HG02763 (cell line): ENCODE measurements around the gene ILDR2.
"Not testable (repeated sequence)": the region's sequence is repeated elsewhere in the genome, so short reads cannot be mapped to it uniquely, and the experiment has no call there.

ENCODE experiments used
- ATAC-seq: cut with Tn5 transposase; IDR thresholded peaks from one replicate; pipeline ENCODE4 v1.9.1; 2021; ENCODE audit warnings: mild to moderate bottlenecking, moderate library complexity; ENCODE audit not compliant: unreplicated experiment

ILDR2 gene

DNA sequence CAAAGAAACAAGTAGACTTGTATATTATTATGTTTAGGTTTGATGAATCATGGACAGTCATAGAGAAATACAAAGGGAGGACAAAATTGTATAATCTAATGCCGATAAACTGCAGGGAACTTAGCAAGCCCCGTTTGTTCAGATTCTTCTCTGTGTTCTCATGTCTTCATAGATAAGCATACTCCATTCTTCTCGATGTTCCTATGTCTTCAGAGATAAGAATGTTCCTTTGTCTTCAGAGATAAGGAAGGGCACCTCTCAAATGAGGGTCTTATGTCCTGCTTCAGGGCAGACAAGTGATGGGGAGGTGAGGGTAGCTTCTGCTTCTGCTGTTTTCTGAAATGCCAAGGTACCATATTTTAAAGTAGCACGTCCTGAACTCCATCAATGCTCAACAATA is 79.6 kb downstream of the ILDR2 start:
- ATAC-seq, result no peak

GRCh38 chr1:166889776-166890175 is 85.6 kb downstream of the ILDR2 start:
- no peak for ATAC-seq

DNA sequence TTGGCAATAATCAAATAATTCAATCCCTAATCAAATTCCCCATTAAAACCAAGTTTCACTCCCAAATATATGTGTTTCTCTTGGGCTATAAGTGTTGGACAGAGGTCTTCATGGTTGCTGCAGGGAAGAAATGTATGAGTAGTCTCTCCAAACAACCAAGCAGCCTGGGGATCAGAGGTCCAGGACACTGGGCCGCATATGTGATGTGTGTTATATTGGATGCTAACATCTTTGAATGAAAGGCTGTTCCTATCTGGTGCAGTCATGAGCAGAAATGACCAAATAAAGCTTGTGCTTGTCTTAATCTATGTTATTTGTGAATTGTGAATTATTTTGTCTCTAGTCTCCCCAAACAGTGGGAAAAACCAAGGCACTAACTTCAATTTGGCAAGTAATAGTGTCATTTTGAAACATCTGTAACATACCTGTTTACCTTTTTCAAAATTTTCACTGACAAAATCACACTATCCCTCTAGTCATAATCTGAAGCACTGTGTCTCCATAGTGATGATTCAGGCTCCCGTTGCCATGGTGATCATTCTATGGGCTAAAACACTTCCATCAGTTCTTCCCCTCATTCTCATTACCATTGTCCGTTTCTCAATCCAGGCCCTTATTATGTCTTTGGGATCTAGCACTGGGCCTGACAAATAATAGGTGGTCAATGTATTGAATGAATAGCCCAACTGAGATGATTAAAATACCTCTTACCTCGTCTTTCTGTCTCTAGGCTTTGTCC is 86.8 kb downstream of the ILDR2 start:
- ATAC-seq, result no peak

GRCh38 chr1:166884971-166885370 is 90.4 kb downstream of the ILDR2 start:
- no peak for ATAC-seq

DNA sequence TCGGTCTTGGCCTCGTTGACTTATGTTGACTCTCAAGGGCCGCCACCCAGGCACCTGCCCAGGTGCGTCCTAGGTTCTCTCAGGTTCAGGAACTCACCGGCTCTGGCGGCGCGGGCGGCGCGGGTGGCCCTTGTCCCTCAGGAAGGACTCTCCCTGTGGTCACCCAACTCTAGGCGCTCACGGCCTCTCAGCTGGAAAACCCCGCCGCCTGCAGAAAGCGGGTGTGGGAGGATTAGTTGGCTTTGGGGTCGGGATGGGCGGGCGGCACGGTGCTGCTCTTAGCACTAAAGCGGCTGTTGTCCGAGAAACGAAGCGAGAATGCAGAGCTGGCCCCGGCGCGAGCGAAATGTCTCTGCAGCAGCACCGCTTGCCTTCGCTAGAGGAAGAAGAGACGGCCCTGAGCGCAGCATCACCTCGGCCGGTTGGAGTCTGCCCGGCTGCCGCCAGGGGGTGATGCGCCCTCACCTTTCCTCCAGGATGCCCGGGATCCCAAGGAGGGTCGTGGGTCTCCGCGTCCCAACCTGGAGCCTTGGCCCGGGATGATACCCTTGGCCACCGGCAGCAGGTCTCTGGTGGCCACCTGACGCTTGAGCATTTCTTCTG is 91.2 kb downstream of the ILDR2 start:
- ATAC-seq, result no peak

DNA sequence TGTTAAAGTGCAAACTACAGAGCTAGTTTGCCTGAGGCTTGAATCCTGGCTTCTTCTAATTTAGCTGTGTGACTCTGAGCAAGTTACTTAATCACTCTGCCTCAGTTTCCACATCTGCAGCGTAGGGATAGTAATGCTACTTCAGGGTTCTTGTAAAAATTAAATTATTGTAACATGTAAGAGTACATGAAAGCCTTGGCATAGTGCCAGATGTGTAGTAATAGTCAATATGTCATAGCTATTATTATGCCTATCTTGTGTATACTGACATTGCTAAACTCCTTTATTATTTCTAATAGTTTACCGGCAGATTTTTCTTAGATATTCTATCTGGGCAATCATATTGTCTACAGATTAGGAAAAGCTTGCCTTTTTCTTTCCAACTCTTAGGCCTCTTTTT is 92.4 kb downstream of the ILDR2 start:
- ATAC-seq, result no peak

GRCh38 chr1:166878173-166878917 is 97.0 kb downstream of the ILDR2 start:
- not testable (repeated sequence) for ATAC-seq

- ATAC-seq, result peak; percentile 1
Measured at GRCh38 chr1:166876540-166876838, 98.9 kb downstream of the ILDR2 start.

GRCh38 chr1:166875734-166876539 is 99.4 kb downstream of the ILDR2 start, which contains the start of gene TADA1:
TADA1 (minus strand) TSS chr1:166876264; CDS start chr1:166876233, 31 bp downstream.
- ATAC-seq, result peak; percentile 92

DNA sequence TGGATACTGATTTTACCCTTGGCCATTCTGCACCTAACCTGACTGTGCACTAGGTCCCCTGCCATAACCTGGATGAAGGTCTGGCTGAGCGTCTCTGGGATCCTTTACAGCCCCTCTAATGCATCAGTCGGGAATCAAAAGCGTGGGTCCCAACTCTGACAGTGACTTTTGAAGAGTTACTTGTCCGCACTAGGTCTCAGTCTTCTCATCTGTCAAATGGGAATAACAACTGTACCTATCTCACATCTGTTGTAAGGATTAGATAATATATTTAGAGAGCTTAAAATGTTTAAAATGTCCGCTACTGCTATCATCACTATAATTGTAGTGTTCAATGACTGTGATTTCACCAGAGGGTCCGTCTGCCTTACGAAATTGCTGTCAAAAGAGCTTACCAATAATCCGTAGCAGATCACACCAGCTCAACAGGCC is 100.0 kb downstream of the ILDR2 start:
- ATAC-seq, result no peak

DNA sequence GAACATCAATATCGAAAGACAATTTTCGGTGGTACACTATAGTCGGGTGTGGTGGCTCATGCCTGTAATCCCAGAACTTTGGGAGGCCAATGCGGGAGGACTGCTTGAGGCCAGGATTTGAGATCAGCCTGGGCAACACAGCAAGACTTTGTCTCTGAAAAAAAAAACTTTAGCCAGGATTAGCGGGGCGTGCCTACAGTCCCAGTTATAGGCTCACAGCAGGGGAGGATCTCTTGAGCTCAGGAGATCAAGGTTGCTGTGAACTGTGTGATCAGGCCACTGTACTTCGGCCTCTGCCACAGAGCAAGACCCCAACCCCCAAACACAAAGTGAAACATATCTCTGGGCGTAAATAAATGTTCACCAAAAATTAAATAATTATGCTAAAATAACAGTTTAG is 100.9 kb downstream of the ILDR2 start:
- ATAC-seq, result no peak

DNA sequence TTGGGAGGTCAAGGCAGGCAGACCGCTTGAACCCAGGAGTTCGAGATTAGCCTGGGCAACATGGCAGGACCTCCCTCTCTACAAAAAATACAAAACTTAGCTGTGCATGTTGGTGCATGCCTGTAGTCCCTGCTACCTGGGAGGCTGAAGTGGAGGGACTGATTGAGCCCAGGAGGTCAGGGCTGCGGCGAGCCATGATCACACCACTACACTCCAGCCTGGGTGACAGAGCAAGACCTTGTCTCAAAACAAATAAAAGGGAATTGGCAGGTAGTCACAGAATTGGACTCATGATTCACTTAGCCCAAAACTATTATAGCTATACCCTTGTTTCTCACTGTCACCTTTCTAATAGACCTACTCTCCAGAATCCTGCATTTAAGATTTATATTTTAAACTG is 104.8 kb downstream of the ILDR2 start:
- no peak for ATAC-seq

DNA sequence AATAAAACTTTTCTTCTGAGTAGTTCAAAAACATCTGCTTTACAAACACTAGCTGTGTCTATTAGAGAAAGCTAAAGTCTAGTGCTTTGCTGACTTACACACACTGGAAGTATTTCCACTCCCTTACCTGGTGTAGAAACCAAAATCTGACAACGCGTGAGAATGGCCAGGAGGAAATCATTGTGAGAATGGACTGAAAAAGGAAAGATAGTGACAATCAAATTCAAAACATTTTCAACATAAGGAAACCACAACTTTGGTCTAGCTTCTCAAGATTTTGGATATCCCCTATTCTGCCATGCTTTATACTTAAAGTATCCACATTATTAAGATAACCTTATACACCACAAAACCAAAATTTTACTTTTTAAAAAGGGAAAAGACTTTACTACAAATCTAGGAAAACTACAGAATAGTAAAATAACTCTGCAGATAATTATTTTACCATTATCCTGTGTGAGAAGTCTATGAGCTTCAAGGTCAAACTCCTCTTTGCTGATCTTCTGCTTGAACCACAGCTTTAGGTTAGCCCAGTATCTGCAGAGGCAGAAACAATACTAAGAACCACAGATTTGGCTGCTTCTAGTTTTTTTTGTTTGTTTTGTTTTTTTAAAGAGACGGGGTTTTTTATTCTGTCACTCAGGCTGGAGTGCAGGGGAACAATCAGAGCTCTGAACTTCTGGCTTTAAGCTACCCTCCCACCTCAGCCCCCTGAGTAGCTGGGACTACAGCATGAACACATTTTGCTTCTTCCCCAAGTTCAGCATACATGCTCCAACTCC is 105.8 kb downstream of the ILDR2 start:
- no peak for ATAC-seq

DNA sequence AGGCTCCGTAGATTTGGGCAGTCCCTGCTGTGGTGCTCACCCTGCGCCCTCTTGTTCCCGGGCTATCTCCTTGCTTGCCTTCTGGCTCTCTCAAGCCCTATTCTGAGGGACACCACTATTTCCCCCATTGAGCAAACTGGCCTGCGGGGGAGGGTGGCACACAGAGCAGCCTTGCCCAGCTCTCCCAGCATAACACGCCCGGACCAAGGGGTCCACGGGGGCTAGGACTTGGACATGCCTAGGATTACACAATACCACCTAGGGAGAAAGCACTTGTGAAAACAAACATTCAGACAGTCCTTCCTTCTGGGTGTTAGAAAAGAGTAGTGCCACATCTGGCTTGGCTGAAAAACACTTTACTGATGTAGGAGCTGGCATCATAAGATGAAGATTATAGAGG is 106.7 kb downstream of the ILDR2 start:
- ATAC-seq, result no peak

DNA sequence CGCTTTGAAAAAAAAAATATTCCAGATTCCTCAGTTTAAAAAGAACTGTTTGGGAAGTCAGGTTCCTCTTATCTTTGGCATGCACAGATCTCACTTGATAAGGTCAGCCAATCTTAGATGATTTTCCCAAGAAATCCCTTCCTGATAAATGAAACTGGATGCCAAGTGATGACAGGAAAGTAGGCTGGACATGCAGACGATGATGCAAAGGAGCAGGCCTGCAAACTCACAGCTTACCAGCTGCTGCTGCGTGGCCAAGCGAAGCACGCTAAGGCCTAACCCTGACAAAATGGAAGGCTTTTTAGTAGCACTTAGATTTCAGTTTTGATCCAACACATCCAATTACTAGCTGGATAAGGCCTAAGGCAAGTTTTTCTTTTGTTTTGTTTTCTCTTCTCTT is 109.4 kb downstream of the ILDR2 start:
- no peak for ATAC-seq

DNA sequence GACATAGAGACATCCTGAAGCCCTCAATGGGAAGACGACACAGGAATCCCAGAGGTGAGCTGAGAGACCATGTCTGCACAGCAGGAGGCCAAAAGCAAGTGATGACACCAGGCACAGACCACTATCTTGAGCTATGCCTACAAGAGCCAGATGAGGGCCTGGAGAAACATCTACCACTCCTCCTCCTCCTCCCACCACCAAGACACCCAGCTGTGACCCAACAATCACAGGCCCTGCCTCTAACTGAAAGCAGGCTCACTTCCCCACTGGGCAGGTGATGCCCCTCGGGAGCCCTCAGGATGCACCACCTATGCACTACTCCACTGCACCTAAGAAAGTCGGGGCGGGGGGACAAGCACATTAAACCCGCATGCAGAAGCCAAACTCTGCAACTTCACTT is 115.7 kb downstream of the ILDR2 start:
- no peak for ATAC-seq

DNA sequence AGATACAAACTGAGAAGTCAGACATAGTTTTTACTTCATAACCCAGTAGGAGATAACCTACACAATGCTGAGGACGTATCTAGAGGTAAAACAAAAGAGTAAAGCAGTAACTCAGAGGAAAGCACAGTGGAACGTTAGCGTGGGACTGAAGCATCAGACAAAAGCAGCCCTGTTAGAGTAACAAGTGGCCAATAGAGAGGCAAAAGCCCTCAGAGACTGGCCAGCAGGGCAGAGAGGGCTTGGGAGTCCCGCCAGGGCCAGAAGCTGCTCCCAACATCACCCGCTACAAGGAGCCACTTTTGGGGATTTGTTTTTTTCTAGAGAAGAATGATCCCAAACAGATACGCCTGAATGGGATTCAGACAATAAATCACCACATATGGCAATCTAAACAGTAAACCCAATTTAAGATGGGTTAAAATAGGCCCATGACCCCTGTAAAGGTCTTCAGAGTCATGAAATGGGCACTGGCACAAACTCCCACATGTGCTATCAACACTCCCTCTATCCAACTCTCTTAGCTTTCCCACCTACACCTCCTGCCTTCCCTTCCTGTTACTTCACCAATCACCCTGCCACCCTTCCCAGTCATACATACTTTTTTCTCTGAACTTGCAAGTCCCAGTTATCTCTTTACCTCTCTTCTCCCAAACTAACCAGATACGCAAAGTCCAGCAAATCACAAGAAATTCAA is 116.5 kb downstream of the ILDR2 start:
- ATAC-seq, result no peak
